GM19035 (cell line): ENCODE measurements around the gene WDR27.

Experiments used
- ATAC-seq: cut with Tn5 transposase; IDR thresholded peaks from one replicate; pipeline ENCODE4 v1.9.1; 2021; ENCODE audit not compliant: unreplicated experiment

WDR27 gene

GRCh38 chr6:169701954-169702839 is at the start of gene WDR27, which contains the start of gene C6orf120:
Gene WDR27, minus strand, starts transcription at chr6:169702029. Its CDS starts 13,024 bp downstream, at chr6:169689005.
Gene C6orf120, plus strand, starts transcription at chr6:169702126. Its CDS starts 334 bp downstream, at chr6:169702460.
- ATAC-seq, result peak; percentile 96

DNA sequence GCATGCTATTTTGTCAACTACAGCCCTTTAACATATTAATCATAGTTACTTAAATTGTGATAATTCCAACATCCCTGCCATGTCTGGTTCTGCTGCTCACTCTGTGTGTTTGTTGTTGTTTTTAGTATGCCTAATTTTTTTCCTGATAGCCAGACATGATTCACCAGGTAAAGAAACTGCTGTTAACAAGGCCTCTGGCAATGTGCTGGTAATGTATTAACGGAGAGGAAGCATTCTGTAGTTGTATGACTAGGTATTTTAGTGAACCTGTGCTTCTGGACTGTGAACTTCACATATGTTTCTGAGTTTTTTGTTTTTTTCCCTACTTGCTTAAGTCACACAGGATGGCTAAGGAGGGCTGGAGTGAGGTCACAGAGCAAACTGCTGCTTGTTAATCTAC is 44.7 kb upstream of the WDR27 start:
- no peak for ATAC-seq

DNA sequence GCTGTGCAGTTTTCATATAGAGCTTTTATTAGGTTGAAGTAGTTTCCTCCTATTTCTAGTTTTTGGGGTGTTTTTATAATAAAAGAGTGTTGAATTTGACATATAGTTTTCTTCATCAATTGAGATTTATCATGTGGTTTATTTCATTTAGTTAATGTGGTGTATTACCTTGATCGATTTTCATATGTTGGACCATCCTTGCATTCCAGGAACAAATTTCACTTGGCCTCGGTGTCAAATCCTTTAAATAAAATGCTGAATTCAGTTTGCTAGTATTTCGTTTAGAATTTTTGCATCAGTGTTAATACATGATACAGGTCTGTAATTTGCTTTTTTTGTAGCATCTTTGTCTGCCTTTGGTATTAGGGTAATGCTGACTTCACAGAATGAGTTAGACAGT is 43.6 kb upstream of the WDR27 start:
- ATAC-seq, result no peak

DNA sequence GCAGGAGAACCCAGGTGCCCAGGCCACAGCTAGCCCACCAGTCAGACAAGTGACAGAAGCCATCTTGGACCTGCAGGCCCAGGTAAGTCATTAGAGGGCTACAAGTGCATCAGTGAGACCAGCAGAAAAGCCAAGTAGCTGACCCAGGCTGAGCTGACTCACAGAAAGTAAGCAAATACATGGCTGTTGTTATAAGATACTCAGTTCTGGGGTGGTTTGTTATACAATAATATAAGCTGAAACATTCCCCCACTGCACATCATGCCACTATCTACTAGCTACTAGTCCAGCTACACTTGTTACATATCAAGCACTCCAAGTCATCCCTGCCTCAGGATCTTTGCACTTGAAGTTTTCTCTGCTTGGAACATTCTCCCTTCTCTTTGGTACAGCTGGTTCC is 39.5 kb upstream of the WDR27 start:
- ATAC-seq, result no peak

GRCh38 chr6:169738976-169739529 is 37.2 kb upstream of the WDR27 start:
- ATAC-seq, result no peak

- ATAC-seq, result no peak
Observed at GRCh38 chr6:169738204-169738975, 36.6 kb upstream of the WDR27 start.

GRCh38 chr6:169729961-169730360 is 28.1 kb upstream of the WDR27 start:
- ATAC-seq, result no peak

DNA sequence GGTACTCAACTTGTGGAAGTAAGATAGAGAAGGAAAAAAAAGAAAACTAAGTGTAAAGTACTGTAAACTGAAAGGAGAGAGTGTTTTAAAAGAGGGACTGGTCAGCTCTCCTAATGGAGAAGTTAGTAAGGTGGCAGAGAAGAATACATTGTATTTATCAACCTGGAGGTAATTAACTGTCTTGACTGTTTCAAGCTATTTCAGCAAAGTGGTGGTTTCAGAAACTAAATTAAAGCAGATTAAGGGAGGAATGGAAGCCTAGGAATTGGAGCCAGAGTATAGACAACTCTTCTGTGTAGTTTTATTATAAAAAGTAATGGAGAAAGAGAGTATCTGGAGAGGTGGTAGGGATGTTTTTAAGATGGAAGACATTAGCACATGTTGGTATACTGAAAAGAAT is 25.1 kb upstream of the WDR27 start:
- no peak for ATAC-seq

GRCh38 chr6:169726049-169726400 is 24.2 kb upstream of the WDR27 start:
- no peak for ATAC-seq

DNA sequence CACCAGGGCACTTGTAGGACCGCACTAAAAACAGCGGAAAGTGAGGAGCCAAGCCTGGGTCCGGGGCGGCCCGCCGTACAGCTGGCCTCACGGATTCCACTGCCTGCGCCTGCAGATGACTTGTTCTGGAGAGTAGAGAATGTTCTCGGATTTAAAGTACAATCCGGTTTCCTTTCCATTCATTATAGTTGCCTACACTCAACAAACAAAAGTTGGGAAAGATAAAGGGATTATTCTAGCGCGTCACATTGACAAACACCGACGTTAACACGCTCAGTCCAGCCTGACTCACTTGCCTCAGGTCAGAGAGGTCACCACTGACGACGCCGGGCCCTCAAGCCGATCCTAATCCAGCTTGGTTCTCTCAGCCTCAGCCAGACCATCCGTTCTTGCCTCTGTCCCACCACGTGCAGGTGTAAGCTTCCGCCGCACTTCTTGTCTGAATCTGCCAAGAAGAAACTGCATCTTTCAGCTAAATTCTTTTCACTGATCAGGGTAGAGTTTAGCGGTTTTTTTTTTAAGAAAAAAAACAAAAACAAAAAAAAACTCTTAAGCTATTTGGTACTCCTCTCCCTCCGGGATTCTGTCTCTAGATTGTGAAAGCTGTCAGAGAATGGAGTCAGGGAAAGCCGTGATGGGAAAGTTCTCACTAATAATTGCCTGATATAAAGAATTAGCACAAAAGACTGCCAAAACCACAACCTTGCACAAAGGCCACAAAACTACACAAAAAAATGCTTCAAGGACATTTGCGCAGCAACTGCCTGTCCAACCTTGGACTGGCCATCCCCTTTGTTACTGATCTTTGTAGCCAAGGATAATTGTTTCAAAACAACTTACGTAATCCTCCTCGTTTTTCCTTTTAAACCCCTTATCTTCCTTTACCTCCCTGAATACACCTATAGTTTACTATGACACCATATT is 23.6 kb upstream of the WDR27 start:
- no peak for ATAC-seq

DNA sequence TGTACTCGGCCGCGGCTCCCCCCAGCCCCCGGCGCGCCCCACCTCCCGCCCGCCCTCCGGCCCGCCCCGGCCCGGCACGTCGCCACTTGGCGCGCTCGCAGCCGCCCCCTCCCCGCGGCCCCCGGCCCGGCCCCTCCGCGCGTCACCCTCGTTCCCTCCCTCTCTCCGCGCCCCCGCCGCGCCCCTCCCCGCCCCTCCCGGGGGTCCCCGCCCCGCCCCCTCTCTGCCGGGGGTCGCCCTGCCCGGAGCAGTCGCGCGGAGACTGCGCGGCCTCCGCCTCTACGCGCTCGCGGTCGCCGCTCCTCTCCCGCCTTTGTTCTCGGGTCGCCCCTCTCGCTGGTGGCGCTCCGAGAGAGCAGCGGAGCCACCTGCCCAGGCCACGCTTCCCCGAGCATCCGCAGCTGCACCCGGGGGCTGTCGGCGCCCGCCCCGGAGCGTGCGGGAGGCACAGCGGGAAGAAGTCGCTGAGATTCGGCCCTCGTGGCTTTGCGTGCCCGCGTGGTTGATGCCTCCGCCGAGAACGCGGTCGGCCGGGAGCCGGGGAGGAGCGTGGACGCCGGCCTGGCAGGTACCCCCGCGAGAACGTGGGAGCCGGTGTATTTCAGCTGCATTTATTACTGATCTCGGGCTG is 22.8 kb upstream of the WDR27 start, which contains the start of gene PHF10:
Gene PHF10, minus strand, starts transcription at position 7 of the 631 bp plus-strand sequence. CDS start 569 bp downstream, outside the sequence.
- peak; percentile 50 for ATAC-seq

DNA sequence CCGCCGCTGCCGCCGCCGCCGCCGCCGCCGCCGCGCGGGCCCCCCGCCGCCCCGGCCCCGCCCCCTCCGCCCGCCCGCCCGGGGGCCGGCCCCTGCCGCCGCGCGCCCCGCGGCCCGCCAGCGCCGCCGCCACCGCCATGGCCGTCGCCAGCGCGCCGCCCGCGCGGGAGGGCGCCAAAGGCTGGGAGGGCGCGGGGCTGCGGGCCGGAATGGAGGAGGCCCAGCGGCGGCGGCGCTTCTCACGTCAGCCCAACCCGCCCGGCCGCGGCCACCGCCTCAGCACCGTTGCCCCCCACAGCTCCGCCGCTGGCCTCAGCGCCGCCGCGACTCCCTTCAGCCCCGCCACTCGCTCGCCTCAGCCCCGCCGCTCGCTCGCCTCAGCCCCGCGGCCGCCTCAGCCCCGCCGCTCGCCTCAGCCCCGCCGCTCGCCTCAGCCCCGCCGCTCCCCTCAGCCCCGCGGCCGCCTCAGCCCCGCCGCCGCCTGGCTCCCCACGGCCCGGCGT is 22.2 kb upstream of the WDR27 start:
- peak; percentile 43 for ATAC-seq

- ATAC-seq, result peak; percentile 39
Observed at GRCh38 chr6:169723200-169723909, 21.5 kb upstream of the WDR27 start.

DNA sequence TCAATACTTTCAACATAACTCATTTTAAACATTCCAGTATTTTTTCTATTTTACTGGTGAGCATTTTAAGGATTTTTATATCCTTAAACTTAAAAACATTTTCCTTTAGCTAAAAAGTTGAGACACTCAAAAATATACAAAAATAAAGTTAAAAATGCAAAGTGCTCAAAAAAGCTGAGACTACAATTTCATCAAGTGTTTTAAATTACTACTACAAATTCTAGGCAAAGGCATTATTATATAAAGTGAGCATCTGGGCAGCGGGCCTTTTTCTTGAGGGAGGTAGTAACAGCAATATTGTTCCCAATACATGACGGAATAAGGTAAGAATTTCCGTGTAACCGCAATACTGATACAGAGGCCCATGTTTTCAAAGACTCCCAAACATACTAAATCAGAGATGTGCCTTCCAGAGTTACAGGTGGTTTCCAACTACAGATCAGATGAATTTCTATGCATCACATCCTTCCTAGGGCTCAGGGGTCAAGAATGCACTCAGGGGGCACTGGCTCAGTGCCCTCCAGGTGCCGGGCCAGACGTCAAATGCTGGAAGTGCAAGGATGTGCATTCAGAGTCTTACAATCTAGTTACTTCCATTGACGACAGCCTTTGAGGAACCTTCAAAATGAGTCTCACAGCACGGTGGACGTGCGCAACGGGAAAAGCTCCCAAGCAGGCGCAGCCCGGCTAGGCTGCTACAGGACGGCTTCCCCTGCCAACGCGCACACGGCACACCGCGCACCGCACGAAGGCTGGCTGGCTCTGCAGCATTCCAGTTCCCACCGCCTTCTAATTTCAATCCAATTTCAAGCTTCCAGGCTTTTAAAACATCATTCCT is 20.8 kb upstream of the WDR27 start:
- peak; percentile 20 for ATAC-seq

GRCh38 chr6:169720207-169720855 is 18.5 kb upstream of the WDR27 start:
- no peak for ATAC-seq

- ATAC-seq, result no peak
Observed at GRCh38 chr6:169719117-169719516, 17.3 kb upstream of the WDR27 start.

DNA sequence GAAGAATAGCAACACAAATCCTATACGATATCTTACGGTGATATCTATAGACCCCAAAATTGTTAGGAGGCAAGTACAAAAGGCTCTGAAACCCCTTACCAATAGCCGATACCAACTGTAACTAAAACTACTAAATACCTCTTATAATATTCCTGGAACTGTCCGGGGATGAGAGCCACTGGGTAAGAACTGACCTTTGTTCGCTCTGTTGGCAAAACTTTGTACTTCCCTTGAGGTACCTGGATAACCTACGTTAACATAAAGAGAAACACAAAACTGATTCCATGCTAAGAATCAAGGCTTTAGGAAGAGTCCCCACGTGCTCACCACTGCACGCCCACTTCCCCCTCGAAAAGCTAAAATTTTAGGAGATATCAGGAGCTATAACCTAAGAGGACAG is 12.8 kb upstream of the WDR27 start:
- no peak for ATAC-seq

- no peak for ATAC-seq
Observed at GRCh38 chr6:169714178-169714577, 12.3 kb upstream of the WDR27 start.
